ENCODE measurements around the gene TNRC6A. TPM values are rescaled to one million over a fixed set of nuclear protein-coding genes. Genes with fewer than 3 reads are reported as not detected.

Gene TNRC6A
- total RNA-seq, 2 donors from 2014 or later, result 81.5 to 84.7 TPM

- Histone ChIP-seq H3K4me1 (ENCODE audit: control insufficient read depth, insufficient read depth, low read length) (no peaks in the 10 kb centered on the region), H3K36me3 (ENCODE audit: control insufficient read depth, insufficient read depth, low read length) (peaks cover 67% of the 10 kb centered on the region), H3K9me3 (ENCODE audit: control insufficient read depth, low read length) (no peaks in the 10 kb centered on the region), H3K4me3 (ENCODE audit: low read length) (no peak overlapping the region), H3K27me3 (ENCODE audit: control insufficient read depth, insufficient read depth, low read length, poor library complexity, severe bottlenecking) (no peaks in the 10 kb centered on the region), H3K27ac (ENCODE audit: low read depth, low read length) (no peak overlapping the region), H3K9ac (ENCODE audit: extremely low read depth, low read length, poor library complexity, severe bottlenecking) (no peak overlapping the region)
- DNase-seq, result no peak
- no peaks in the 10 kb centered on the region for H3K27me3 Mint-ChIP-seq (ENCODE audit: insufficient read depth)
- peaks cover 17% of the 10 kb centered on the region for H3K4me1 Mint-ChIP-seq
- 67 to 88% methylated on average over 1 to 2 of the region's 3 CpGs for WGBS, 2 experiments (ENCODE audit: insufficient coverage in 1 of 2, insufficient read length in 1 of 2)
- H3K27ac Mint-ChIP-seq, result no peak overlapping the region
- no peaks in the 10 kb centered on the region for H3K9me3 Mint-ChIP-seq
- TF ChIP-seq CTCF (conservative IDR thresholded peaks at IDR 0.05), result no peak
- H3K36me3 Mint-ChIP-seq (ENCODE audit: low read depth), result peaks cover 34% of the 10 kb centered on the region
- no peak overlapping the region for H3K4me3 Mint-ChIP-seq
Measured at GRCh38 chr16:24737391-24737871, 8.0 kb downstream of the TNRC6A start.

- Histone ChIP-seq H3K36me3 (ENCODE audit: control insufficient read depth, insufficient read depth, low read length) (peaks cover 63% of the 10 kb centered on the region), H3K27ac (ENCODE audit: low read depth, low read length) (no peak overlapping the region), H3K4me1 (ENCODE audit: control insufficient read depth, insufficient read depth, low read length) (no peaks in the 10 kb centered on the region), H3K4me3 (ENCODE audit: low read length) (no peak overlapping the region), H3K9ac (ENCODE audit: extremely low read depth, low read length, poor library complexity, severe bottlenecking) (no peak overlapping the region), H3K27me3 (ENCODE audit: control insufficient read depth, insufficient read depth, low read length, poor library complexity, severe bottlenecking) (no peaks in the 10 kb centered on the region), H3K9me3 (ENCODE audit: control insufficient read depth, low read length) (no peaks in the 10 kb centered on the region)
- H3K27me3 Mint-ChIP-seq (ENCODE audit: insufficient read depth), result no peaks in the 10 kb centered on the region
- TF ChIP-seq CTCF (conservative IDR thresholded peaks at IDR 0.05), result no peak
- no peak overlapping the region for H3K4me3 Mint-ChIP-seq
- H3K9me3 Mint-ChIP-seq, result no peaks in the 10 kb centered on the region
- H3K36me3 Mint-ChIP-seq (ENCODE audit: low read depth), result peaks cover 30% of the 10 kb centered on the region
- H3K4me1 Mint-ChIP-seq, result peaks cover 17% of the 10 kb centered on the region
- WGBS, 2 experiments (ENCODE audit: insufficient coverage in 1 of 2, insufficient read length in 1 of 2), result 93 to 97% methylated on average over 3 to 5 of the region's 5 CpGs
- no peak overlapping the region for H3K27ac Mint-ChIP-seq
- no peak for DNase-seq
Measured at GRCh38 chr16:24737916-24738594, 8.6 kb downstream of the TNRC6A start.

GRCh38 chr16:24738895-24739294 is 9.4 kb downstream of the TNRC6A start:
- Mint-ChIP-seq H3K9me3 (no peaks in the 10 kb centered on the region), H3K27ac (no peak overlapping the region), H3K36me3 (ENCODE audit: low read depth) (peaks cover 22% of the 10 kb centered on the region), H3K4me1 (peaks cover 21% of the 10 kb centered on the region), H3K27me3 (ENCODE audit: insufficient read depth) (no peaks in the 10 kb centered on the region), H3K4me3 (no peak overlapping the region)
- H3K27ac ChIP-seq (ENCODE audit: low read depth, low read length), result no peak overlapping the region
- no peaks in the 10 kb centered on the region for H3K9me3 ChIP-seq (ENCODE audit: control insufficient read depth, low read length)
- 84 to 98% methylated on average over 2 to 3 of the region's 3 CpGs for WGBS, 2 experiments (ENCODE audit: insufficient coverage in 1 of 2, insufficient read length in 1 of 2)
- peaks cover 54% of the 10 kb centered on the region for H3K36me3 ChIP-seq (ENCODE audit: control insufficient read depth, insufficient read depth, low read length)
- no peak overlapping the region for H3K9ac ChIP-seq (ENCODE audit: extremely low read depth, low read length, poor library complexity, severe bottlenecking)
- DNase-seq, result no peak
- no peak overlapping the region for H3K4me3 ChIP-seq (ENCODE audit: low read length)
- no peak for TF ChIP-seq CTCF (conservative IDR thresholded peaks at IDR 0.05)
- H3K27me3 ChIP-seq (ENCODE audit: control insufficient read depth, insufficient read depth, low read length, poor library complexity, severe bottlenecking), result no peaks in the 10 kb centered on the region
- H3K4me1 ChIP-seq (ENCODE audit: control insufficient read depth, insufficient read depth, low read length), result no peaks in the 10 kb centered on the region

All from endodermal cell (in vitro differentiated cells).